Left lobe of liver (tissue), 2 donors: ENCODE data around the gene CDSN. TPM values are rescaled to one million over a fixed set of nuclear protein-coding genes. Genes with fewer than 3 reads are reported as not detected.

Experiments
- ATAC-seq: fragments of 200-7000 bp; cut with Tn5 transposase; one replicate; pipeline ENCODE4 v1.9.1; 2020; ENCODE audit warnings: mild to moderate bottlenecking, moderate library complexity
- DNase-seq: peaks from one replicate; pipeline ENCODE4 v3.0.0-alpha.2; 2020; ENCODE audit warnings: low spot score
- total RNA-seq: library from RNA; stranded (reverse); gene quantifications from one replicate; pipeline ENCODE4 v1.2.1, GENCODE V29; 2021
- donor health status: DM: no; HTN: no; CAD: no; lungs with moderate emphysema.
- donor health status: DM: no; HTN: yes; CAD: no.

CDSN gene
- total RNA-seq, 1 donor from 2014 or later, result not detected

DNA sequence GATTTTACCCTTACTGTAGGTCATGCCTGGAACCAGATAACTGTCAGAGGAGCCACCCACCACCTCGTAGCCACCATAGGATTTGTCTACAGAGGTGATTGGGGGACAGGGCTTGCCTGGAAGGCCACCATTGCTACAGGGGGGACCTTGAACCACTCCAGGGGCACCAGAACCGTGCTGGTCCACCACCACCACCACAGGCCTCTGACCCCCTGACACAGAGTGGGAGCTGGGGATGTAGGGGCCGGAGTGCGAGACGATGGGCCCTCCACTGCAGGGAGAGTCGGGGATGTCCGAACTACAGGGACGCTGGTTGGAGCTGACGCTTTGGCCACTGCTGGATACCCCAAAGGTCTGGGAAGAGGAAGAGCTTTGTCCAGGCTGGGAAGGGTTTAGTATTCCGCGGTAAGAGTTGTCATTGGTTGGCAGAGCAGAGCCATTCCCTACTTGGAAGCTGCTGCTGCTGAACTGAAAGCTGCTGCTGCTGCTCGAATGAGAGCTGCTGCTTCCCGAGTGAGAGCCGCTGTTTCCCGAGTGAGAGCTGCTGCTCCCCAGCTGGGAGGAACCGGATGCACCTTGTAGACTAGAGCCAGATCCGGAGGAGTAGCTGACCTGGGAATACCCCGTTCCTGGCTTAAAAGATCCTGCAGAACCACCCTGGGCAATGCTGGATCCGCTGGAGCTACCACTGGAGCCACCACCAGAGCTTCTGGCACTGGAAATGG lies 3.4 kb downstream of the CDSN start:
- DNase-seq, result no peak

DNA sequence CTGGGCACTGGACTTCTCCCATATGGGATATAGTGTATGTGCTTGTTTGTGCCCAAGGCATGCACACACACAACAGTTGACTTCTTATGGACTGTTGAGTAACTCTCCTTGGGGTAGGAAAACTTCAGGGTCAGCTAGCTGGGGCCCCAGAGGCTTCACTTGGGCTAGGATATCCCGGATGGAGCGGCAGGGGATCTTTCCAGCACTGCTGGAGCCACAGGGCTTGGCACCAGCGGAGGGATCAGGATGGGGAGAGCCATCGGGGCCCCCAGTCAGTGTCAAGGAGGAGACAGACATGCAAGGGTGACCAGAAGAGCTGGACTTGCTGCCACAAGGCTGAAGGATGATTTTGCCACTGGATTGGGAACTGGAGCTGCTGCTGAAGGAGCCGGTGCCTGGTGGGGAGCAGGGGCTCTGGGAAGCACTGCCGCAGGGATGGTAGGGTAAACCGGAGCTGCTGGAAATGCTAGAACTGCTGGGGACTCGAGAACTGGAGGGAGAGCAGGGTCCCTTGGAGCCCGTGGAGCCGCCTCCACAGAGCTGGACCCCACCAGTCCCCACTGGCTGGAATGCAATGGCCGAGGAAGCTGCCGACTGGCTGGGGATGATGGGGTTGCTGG lies 4.2 kb downstream of the CDSN start:
- ATAC-seq (no peak), DNase-seq (no peak)

More for the DNA sequence above, 3.4 kb downstream of the CDSN start:
- ATAC-seq, result no peak

DNA sequence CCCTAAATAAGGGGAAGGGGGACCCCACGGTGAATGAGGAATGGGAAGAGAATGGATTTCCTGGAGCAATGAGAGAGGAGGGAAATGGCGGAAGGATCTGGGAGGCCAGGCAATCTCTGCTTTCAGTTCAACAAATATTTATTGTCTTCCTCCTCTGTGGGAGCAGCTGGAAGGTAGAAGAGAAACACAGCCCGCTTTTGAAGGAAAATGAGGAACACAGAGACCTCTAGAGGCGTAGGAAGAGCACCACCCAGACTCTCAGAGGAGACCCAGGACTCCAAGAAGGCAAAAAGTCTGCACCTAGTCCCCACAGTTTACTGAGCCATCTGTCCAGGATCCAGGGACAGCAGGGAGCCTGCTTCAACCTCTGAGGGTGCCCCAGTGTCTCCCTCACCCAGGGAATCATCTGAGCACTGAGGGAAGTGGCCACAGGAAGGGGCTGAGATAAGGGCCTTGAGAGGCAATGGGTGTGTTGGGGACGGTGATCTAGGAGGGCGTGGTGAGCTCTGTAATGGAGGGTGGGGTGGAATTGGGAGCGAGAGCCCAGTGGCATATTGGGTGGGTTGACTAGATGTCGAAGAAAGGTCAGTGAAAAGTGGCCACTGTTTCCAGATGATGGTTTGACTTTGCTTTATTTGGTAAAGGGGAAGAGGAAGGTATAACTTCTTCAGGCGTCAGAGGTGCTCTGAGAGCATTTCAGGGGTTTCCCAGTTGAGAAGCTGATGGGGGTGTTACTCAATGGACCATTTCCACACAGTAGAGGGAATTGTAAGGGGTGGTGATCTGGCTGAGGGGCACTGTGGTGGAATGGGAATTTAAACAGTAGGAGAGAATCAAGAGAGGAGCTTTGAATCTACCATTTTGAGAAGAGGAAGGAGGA lies 5.0 kb downstream of the CDSN start:
- ATAC-seq (no peak), DNase-seq (no peak)

DNA sequence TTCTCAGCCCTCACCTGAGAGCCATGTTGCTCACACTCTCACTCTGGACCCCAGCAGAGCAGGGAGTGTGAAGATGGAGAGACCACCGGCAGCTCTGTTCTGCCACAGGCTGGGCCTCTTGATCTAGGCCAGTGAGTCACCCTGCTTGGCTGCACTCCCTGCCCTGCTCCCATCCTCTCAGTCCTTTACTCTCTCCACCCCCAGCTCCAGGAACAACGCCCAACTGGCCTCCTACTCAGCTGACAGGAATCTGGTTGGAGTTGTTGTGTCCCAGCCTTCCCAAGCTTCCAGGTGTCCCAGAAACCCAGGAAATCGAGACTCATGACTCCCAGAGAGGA lies 5.7 kb downstream of the CDSN start, which contains the start of gene PSORS1C1:
Gene PSORS1C1 (plus strand): TSS at position 260 of the 338 bp plus-strand sequence. CDS start 14,833 bp downstream, outside the sequence.
- ATAC-seq, result no peak
- no peak for DNase-seq

DNA sequence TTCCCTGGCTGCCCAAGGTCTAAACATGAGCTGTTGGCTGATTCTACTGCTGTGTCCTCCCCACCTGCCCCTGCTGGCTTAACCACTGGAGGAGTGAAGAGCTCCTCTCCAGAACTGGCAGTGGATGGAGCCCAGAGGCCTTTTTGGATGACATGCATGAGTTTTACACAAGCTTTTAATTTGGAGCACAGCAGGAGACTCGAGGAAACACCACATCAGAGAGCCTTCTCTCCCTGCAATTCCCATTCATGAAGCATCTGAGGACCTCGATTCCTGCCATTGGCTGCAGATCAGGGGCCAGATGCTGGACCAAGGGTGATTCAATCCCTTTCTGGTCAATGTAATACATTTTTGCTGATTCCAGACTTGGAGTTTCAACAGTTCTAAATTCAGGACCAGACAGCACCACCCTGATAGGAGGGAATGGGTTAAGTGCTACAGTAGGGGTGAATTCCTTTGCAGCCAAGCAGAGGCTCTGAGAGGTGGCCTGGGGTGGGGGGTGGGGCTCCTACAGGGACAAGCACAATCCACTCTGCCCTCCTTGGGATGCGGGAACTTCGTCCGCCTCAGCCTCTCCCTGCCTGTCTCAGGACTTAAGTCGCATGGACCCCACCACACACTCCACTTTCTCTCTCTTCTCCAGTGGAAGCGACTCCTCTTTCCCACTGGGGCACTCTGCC lies 6.2 kb downstream of the CDSN start:
- DNase-seq (no peak), ATAC-seq (no peak)

DNA sequence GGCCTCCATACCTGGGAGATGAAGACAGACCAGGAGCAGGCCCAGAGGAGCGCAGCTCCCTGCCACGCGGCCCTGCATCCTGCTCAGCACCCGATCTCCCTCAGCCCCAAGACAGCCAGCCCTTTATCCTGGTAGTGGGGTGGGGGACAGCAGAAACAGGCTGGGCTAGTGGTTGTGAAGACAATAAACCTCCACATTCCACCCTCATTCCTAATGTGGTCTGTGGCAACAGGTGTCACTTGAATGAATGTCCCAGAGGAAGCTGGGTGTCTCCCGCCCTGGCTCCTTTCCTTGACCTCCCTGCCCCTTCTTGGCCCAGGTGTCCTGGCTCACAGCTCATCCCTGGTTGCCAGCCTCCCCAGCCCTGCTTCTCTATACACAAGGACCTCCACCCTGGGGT lies 7.8 kb downstream of the CDSN start, which contains the start of gene C6orf15:
Gene C6orf15 (minus strand): TSS at position 98 of the 400 bp plus-strand sequence. CDS start 20 bp downstream, at position 78.
- no peak for DNase-seq
- no peak for ATAC-seq

DNA sequence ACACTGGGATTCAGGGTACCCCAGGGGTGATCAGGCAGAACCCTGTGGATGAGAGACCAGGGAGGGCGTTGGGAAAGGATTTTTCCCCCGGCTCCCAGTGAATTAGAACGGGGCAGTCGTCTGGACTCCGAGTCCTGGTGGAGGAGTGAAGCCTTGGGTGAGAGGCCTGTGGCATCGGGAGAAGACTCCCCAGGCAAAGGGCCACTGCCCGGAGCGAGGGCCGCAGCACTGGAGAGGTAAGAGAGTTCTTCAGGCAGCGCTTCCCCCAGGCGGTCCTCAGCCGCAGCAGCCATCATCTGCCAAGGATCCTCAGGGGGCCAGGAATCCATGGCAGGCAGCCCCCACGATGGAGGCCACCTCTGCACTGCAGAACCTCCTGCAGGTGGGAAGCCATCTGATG lies 8.5 kb downstream of the CDSN start:
- no peak for ATAC-seq
- DNase-seq, result no peak

DNA sequence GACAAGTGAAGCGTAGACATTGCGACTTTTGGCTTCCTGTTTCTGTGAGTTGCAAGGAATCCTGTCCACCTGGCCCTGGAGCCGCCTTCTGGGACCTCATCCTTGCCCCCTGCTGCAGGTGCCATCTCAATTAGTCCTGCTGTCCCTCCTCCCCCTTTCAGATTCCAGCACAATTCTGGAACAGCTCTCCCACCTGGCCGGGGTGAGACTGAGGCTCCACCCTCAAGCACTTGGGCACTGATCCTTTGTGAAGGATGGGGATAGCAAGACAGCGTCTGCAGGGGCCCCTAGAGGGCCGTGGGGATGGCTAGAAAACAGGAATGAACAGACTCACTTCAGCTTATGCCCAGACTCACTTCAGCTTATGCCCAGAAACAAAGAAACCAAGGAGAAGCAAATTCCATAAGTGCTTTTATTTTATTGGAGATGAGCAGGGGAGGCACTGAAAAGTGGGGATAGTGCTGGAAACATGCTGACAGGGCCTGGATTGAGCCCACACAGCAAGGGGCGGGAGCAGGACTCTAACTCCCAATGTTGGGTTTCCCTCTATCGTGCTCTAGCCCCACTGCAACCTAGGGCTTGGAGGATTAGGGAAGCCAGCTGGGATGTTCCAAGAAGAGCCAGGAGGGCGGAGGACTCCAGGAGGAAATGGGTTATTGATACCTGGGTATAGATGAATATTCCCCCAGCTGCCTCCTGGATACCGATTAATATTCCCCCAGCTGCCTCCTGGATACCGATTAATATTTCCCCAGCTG lies 9.2 kb downstream of the CDSN start:
- DNase-seq (no peak), ATAC-seq (no peak)

DNA sequence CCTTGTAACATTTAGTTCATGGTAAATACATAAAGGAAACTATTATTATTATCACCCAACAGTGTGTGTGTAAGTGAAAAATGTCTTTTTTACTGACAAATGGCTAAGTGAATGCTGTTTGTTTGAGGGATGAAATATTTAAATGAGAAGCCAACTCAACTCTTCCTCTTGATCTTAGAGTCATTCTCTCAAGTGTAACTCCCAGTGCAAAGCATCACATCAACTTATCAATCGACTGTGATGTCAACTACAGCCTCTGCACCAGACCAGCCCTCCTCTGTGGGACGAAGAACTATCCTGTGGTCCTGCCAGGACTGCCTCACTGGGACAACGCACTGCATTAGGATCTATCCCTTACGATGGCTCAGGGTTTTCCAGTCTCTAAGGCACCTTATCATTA lies 13.2 kb downstream of the CDSN start:
- ATAC-seq (no peak), DNase-seq (no peak)

DNA sequence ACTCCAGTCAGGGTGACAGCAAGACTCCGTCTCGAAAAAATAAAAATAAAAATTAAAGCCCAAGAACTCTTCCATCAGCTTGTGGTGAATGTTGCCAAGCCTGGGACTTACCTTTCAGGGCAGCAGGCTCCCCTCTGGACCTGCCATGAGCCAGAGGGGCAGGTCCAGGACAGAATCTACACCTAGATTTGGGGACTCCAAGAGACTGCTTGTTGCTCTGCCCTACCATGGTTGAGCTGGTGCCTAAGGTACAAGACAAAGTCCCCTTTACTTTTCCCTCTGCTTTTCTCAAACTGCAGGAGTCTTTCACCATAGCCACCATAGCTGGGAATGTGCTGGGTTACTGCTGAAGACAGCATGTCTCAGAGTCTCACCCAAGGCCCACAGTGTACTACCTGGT lies 17.1 kb downstream of the CDSN start:
- ATAC-seq, result no peak

DNA sequence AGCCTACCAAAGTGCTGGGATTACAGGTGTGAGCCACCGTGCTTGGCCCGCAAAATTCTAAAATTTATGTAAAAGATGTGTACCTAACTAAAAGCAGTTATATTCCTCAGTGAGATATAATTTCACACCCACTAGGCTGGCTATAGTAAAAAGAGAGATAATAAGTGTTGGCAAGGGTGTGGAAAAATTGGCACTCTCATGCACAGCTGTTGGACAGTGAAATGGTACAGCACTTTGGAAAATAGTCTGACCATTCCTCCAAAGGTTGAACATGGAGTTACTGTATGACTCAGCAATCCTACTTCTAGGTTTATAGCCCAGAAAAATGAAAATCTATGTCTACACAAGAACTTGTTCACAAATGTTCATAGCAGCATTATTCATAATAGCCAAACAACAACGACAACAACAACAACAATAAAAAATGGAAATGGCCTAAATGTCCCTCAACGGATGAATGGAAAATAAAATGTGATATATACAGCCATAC lies 21.8 kb downstream of the CDSN start:
- no peak for DNase-seq
- no peak for ATAC-seq

More for the DNA sequence above, 17.1 kb downstream of the CDSN start:
- no peak for DNase-seq

DNA sequence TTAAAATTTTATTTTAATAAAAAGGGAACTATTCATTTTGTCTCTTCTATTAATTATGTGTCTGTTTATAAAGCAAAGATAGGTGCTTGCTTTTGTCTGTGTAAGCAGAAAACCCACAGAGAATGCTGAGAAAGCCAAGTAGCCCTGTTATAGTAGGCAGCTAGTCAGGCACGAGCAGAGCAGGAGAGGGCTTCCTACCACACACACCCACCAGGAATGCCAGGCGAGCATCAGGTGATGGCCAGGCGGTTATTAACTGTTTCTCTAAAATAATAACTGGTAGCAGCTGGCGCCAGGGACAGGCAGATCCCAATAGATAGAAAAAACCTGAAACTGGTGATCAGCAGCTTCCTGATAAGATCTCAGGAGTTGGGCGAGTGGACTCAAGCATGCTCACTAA lies 23.6 kb downstream of the CDSN start:
- DNase-seq (no peak), ATAC-seq (no peak)

DNA sequence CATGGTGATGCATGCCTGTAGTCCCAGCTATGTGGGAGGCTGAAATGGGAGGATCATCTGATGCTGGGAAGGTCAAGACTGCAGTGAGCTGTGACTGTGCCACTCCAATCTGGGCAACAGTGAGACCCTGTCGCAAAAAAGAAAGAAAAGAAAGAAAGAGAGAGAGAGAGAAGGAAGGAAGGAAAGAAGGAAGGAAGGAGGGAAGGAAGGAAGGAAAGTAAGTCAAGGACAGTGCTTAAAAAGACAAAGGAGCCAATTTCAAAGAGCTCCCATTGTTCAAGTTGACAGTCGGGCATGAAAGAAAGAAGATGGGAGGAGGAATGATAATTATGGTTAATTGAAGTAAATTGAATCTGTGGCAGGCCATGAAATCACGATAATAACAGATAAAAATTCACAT lies 24.0 kb downstream of the CDSN start:
- ATAC-seq, result no peak
- no peak for DNase-seq

DNA sequence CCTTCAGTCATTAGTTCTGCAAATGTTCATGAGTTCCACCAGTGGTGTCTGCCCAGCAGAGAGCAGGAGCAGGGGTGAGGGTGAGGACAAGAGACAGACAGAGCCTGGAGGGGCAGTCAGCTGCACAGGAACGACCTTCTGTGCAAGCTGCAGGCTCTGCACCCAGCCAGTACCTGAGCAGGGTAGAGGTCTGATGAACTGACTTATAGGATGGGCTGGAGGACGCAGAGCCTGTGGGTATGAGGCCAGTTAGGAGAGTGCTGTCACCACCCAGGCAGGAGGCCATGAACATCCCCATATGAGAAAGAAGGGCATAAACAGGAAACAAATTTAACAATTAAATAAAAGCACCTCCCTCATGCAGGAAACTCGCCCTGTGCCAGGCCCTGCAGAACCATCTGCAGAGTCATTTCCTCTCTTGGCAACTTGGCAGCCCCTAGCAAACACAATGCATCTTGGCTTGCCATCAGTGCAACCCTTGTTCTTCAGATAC lies 25.8 kb downstream of the CDSN start:
- DNase-seq, result no peak
- ATAC-seq, result no peak

DNA sequence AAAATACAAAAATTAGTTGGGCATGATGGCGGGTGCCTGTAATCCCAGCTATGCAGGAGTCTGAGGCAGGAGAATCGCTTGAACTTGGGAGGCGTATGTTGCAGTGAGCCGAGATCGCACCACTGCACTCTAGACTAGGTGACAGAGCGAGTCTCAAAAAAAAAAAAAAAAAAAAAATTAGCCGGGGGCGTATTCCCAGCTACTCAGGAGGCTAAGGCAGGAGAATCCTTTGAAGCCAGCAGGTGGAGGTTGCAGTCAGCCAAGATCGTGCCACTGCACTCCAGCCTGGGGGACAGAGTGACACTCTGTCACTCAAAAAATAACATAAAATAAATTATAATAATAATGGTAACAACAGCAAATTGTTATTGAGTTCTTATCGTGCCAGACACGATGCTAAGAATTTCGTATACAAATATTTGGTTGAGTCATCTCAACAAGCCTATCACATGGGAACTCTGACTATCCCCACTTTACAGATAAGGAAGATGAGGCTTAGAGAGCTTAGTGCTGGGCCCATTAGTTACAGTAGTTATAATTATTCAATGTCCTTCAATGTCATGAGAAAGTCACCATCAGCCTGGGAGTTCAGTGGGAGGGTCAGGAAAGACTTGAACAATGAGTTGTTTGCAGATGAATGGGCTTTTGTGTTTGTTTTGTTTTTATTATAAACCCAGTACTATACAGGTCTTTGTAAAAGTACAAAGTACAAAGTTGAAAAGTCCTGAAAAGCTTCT lies 27.3 kb downstream of the CDSN start:
- ATAC-seq (no peak), DNase-seq (no peak)

DNA sequence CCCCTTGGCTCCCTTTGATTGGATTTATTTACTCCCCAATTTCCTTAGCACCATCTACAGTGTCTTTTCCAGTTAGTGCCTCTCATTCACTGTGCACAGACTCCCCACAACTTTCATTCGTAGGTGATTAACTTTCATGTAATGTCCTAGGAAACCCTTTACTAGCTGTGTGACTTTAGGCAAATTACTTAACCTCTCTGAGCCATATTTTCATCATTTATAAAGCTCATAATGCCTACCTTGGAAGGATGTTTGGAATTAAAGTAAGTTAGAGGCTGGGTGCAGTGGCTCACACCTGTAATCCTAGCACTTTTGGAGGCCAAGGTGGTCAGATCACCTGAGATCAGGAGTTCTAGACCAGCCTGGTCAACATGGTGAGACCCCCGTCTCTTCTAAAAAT lies 28.0 kb downstream of the CDSN start:
- no peak for DNase-seq
- no peak for ATAC-seq

DNA sequence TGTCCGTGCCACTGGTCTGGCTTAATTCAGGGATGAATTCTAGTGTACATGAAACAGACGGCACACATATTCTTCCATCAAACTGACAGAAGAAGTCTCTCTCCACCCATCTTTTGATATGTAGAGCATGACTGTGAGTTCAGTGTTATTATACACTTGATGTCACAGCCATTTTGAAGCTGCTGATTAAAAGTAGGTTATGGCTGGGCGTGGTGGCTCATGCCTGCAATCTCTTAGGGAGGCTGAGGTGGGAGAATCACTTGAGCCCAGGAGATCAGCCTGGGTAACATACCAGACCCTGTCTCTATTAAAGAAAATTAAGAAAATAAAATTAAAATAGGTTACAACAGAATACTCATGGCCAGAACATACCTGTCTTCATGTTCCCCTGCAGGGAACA lies 28.6 kb downstream of the CDSN start:
- no peak for ATAC-seq
- no peak for DNase-seq

DNA sequence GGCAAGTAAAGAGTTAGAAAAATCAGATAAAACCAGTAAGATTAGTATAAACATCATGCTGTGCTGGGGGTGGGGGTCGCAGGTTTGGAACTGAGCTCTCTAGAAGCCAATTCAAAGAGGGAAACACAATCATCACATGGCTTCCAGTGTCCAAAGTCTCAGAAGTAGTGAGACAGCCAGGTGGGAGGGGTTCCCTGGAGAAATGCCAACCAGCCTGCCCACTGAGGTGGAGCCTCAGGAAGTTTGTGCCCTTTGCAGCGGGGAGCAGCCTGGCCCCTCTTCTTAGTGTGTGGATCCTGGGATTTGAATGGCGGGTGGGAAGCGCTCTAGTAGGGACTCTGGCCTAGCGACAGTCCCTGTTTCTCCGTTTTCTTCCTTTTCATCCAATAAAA lies 29.3 kb downstream of the CDSN start:
- ATAC-seq, result no peak

DNA sequence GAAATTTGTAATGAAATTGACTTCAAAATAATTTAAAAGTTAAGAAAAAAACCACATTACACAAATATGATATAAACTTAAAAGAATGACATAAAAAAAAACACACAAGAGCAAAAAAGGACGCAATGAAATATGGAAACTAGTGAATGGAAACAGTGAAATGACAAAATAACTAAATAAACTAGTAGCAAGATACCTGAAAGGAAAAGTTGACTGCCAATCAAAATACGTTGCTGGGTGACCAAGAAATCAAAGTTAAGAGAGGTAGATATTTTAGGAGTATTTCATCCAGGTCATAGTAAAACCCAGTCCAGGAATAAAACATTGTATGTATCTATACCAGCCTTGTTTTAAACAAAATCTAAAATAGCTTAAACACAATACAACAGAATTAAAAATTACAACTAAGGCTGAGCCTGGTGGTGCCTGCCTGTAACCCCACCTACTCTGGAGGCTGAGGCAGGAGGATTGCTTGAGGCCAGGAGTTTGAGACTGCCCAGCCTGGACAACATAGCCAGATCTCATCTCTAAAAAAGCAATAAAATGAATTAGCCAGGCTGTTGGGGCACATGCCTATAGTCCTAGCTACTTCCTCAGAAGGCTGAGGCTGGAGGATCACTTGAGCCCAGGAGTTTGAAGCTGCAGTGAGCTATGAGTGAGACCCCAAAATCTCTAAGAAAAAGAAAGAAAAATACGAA lies 29.8 kb downstream of the CDSN start:
- DNase-seq (no peak), ATAC-seq (no peak)

More for the DNA sequence above, 29.3 kb downstream of the CDSN start:
- no peak for DNase-seq
